ENCODE data around the gene EPS15. TPM values are rescaled to one million over a fixed set of nuclear protein-coding genes. Genes with fewer than 3 reads are reported as not detected.
"Not testable (repeated sequence)": the region's sequence is repeated elsewhere in the genome, so short reads cannot be mapped to it uniquely, and the experiment has no call there.

Gene EPS15
- total RNA-seq, 1 donor from 2014 or later: 37.1 TPM

- TF ChIP-seq CTCF (IDR thresholded peaks at IDR 0.05; ENCODE audit: insufficient read depth, low read length, poor library complexity, severe bottlenecking): no peak
- no peak overlapping the region for H3K4me3 ChIP-seq (ENCODE audit: low read depth, low read length)
- DNase-seq (ENCODE audit: low read depth): no peak
- no peaks in the 10 kb centered on the region for H3K27me3 ChIP-seq (ENCODE audit: control insufficient read depth, insufficient read depth, low read length)
- H3K36me3 ChIP-seq (ENCODE audit: control insufficient read depth, insufficient read depth, low read length): no peaks in the 10 kb centered on the region
Observed at GRCh38 chr1:51512606-51513005, 6.5 kb downstream of the EPS15 start.

- DNase-seq (ENCODE audit: low read depth): no peak
- Histone ChIP-seq H3K27me3 (ENCODE audit: control insufficient read depth, insufficient read depth, low read length) (no peaks in the 10 kb centered on the region), H3K4me3 (ENCODE audit: low read depth, low read length) (no peak overlapping the region), H3K36me3 (ENCODE audit: control insufficient read depth, insufficient read depth, low read length) (no peaks in the 10 kb centered on the region)
- no peak for TF ChIP-seq CTCF (IDR thresholded peaks at IDR 0.05; ENCODE audit: insufficient read depth, low read length, poor library complexity, severe bottlenecking)
Observed at GRCh38 chr1:51512120-51512519, 6.9 kb downstream of the EPS15 start.

GRCh38 chr1:51509773-51510172 is 9.3 kb downstream of the EPS15 start:
- Histone ChIP-seq H3K36me3 (ENCODE audit: control insufficient read depth, insufficient read depth, low read length) (no peaks in the 10 kb centered on the region), H3K27me3 (ENCODE audit: control insufficient read depth, insufficient read depth, low read length) (no peaks in the 10 kb centered on the region), H3K4me3 (ENCODE audit: low read depth, low read length) (no peak overlapping the region)
- TF ChIP-seq CTCF (IDR thresholded peaks at IDR 0.05; ENCODE audit: insufficient read depth, low read length, poor library complexity, severe bottlenecking): no peak
- no peak for DNase-seq (ENCODE audit: low read depth)

GRCh38 chr1:51506537-51506936 is 12.5 kb downstream of the EPS15 start:
- no peaks in the 10 kb centered on the region for H3K36me3 ChIP-seq (ENCODE audit: control insufficient read depth, insufficient read depth, low read length)
- no peak overlapping the region for H3K4me3 ChIP-seq (ENCODE audit: low read depth, low read length)
- TF ChIP-seq CTCF (IDR thresholded peaks at IDR 0.05; ENCODE audit: insufficient read depth, low read length, poor library complexity, severe bottlenecking): no peak
- no peaks in the 10 kb centered on the region for H3K27me3 ChIP-seq (ENCODE audit: control insufficient read depth, insufficient read depth, low read length)
- no peak for DNase-seq (ENCODE audit: low read depth)

- no peaks in the 10 kb centered on the region for H3K36me3 ChIP-seq (ENCODE audit: control insufficient read depth, insufficient read depth, low read length)
- H3K4me3 ChIP-seq (ENCODE audit: low read depth, low read length): no peak overlapping the region
- TF ChIP-seq CTCF (IDR thresholded peaks at IDR 0.05; ENCODE audit: insufficient read depth, low read length, poor library complexity, severe bottlenecking): no peak
- H3K27me3 ChIP-seq (ENCODE audit: control insufficient read depth, insufficient read depth, low read length): no peaks in the 10 kb centered on the region
- DNase-seq (ENCODE audit: low read depth): no peak
Observed at GRCh38 chr1:51504806-51505525, 14.1 kb downstream of the EPS15 start.

GRCh38 chr1:51501218-51501630 is 17.8 kb downstream of the EPS15 start:
- DNase-seq (ENCODE audit: low read depth); H3K27me3 ChIP-seq (ENCODE audit: control insufficient read depth, insufficient read depth, low read length); H3K36me3 ChIP-seq (ENCODE audit: control insufficient read depth, insufficient read depth, low read length); H3K4me3 ChIP-seq (ENCODE audit: low read depth, low read length): not testable (repeated sequence)

Measured in kidney epithelial cell (primary cell).